Superior temporal gyrus (tissue), 1 donor: ENCODE results near the gene UBE2V1.
A peak's percentile ranks its signal among the peaks of the same experiment; 100 is the strongest.
"Not testable (repeated sequence)": the region's sequence is repeated elsewhere in the genome, so short reads cannot be mapped to it uniquely, and the experiment has no call there.

Experiments
- DNase-seq: peaks from one replicate; pipeline ENCODE4 v3.0.0-alpha.2; 2016; ENCODE audit errors: extremely low spot score

The UBE2V1 gene

DNA sequence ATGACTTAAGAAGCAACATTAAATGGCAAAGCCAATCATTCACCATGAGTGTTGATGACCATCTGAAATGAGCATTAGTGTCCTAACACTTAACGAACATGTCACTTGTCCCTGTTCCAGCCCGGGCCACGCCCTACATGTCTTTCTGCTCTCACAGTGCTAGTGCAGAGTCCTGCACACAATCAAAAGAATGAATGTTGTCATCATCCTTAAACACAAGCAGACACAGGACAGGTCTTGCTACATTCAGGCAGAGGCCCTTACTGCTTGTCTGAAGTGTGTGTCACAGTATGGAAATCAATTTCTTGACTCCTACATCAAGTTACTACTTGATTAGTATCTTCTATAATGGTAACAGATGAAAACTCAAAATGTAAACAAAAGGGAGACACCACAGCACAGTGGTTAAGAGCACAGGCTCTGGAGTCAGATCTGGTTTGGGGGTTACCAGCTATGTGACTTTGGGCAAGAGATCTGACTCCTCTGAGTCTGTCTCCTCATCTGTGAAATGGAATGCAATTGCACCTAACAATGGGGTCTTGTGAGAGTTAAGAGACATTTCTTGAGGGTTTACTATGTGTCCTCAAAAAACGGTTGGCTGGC is 17.4 kb downstream of the UBE2V1 start:
- no peak for DNase-seq

DNA sequence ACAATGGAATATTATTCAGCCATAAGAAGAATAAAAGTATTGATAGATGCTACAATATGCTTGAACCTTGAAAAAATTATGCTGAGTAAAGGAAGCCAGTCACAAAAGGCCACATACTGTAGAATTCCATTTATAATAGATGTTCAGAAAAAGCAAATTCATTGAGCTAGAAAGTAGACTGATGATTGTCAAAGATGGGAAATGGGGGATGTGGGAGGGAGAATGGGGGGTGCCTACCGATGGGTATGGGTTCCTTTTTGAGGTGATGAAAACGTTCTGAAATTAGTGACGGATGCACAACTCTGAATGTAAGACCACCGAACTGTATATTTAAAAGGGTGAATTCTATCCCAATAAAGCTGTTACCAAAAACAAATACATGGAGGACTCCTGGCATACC is 18.4 kb downstream of the UBE2V1 start:
- no peak for DNase-seq

DNA sequence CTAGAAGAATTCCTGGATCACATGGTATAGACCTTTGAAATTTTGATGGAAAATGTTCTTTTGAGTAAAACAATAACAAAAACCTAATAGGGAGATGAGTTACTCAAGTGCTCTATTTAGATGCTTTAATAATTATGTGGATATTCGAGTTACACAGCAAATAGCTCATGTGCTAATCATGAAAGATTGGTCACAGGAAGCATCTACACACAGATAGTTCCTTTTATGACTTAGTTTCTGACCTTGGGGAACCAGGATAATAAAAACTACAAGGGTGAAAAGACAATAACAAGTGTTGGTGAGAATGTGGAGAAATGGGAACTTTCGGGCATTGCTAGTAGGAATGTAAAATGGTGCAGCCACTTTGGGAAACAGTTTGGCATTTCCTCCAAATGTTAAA is 19.7 kb downstream of the UBE2V1 start:
- no peak for DNase-seq

DNA sequence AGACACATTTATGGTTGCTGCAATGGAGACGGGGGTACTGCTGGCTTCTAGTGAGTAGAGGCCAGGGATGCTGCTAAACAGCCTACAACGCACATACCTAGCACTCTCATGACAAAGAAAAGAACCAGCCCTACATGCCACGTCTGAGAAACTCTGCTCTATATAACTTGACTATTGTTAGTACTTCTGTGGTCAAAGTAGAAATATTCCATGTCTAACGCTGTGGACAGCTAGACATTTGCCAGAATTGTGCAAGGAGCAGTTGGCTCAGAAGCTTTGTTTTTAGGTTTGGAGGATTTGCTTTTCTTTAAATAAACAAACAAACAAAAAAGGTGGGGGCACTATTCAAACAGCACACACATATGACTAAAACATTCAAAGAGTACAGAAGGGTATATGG is 20.5 kb downstream of the UBE2V1 start:
- no peak for DNase-seq

DNA sequence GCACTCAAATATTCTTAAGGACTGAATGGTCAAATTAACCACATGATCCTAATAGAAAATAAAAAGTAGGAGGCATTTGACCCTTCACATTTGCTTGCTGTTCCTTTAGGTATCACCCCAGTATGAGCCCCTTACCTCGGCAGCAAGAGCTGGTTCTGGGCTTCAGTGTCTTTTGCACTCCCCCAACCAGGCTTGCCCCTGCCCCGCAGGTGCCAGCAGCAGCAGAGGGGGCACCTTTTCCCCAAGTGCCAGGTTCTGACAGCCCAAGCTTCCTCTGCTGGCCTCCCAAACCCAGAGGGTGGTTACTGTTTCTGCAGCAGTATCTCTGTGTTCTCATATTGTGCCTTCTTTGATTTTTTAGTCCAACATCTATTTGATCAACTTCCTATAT is 23.2 kb downstream of the UBE2V1 start:
- no peak for DNase-seq

DNA sequence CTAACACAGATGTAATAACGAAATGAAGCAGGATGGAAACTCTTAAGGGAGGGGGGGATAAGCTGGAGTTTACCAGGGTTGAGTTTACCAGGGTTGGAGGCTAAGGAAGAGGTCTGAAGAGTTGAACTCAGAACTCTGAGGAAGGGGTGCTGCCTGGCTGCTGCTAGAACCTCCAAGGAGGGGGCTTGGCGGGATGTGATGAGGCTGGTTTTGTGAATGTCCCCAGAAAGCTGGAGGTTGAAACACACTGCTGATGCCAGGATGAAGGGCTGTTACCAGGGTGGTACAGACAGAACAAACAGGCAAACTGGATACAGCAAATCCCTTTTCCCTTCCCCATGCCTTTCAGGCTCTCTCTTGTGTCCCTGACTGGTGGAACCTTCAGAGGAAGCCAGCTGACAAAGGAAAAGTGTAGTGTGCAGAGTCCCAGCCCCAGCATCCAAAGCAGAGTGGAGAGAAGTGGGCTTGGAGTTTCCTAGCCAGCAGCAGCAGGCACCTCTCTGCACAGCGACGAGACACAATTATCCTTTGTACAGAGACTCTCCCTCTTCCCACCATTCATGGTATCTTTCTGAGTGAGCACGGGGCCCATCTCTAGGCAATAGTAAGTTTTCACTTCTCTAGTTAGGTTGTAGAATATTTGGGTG is 23.7 kb downstream of the UBE2V1 start:
- DNase-seq, result no peak

DNA sequence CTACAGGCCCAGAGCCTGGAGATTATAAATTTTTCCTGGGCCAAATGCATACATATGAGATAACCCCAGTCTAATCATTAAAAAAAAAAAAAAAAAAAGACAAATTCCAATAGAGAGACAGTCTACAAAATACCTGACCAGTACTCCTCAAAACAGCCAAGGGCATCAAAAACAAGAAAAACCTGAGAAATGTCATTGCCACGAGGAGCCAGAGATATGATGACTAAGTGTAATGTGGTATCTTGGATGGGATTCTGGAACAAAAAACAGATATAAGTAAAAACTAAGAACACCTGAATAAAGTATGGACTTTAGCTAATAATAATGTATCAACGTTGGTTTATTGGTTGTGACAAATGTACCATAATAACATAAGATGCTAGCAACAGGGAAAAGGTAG is 24.9 kb downstream of the UBE2V1 start:
- no peak for DNase-seq

DNA sequence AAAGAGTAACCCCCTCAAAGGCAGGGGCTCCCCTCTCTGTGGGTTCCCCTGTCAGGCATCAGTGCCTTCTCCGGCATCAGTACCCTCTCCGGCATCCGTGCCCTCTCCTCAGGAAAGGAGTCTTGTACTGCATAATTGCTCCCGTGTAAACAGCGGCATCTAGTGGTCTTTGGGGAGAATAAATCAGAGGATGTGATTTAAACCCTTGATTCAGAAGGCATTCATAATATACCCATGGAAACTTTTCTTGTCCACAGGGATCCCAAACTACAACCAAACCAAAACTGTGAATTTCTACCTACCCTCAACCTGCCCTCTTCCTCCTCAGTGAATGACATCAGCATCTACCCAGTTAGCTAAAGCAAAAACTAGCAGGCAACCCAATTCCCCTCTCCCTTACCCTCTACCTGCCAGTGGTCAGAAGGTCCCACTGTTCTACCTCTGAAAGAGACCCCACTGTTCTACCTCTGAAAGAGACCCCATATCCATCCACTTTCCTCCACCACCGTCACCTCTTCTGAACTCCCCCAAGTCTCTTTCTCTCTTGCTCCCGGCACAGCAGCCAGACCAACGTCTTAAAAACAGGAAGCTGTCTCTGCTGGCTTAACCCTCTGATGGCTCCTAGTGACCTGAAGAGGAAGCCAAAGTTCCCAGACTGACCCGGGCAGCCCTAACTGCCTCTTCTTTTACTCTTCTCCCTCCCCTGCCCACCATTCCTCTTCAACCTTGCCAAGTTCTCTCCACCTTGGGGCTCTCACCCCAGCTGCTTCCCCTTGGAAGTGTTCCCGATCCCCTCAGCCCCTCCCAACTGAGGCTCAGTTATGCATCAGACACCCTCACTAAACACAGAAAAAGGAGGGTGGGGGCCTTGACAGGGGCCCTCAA is 27.2 kb downstream of the UBE2V1 start:
- peak; percentile 87 for DNase-seq

DNA sequence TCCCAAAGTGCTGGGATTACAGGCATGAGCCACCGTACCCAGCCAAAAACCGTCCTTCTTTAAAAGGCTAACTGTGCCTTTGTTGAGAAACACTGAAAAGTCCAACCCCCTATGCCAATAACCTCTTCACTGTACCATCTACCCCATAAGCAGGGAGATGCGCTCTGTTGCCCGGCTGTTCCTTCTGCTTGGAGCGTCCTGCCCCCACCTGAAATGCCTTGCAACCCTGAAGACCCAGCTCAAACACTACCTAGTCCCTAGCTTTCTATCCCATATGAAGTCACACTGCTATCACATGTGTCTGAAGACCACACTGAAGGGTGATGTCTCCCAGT is 27.8 kb downstream of the UBE2V1 start:
- DNase-seq, result no peak

DNA sequence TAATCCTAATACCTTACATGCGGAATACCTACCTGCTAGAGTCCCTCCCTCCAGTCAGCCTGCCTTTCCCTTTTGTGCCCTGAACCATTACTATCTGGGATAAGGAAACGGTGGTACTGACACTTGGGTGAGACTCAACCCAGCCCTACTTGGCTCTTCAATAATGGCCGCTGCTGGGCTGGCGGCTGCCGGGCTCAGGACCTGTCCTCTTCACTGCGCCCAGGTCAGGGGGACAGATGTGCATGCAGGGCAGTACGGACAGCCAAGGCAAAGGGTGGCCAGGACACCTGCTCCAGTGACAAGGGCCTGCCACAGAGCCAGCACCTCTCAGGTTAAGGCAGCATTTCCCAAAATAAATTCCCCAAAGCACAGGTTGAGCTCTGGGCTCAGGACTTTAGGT is 29.9 kb downstream of the UBE2V1 start:
- DNase-seq, result no peak

DNA sequence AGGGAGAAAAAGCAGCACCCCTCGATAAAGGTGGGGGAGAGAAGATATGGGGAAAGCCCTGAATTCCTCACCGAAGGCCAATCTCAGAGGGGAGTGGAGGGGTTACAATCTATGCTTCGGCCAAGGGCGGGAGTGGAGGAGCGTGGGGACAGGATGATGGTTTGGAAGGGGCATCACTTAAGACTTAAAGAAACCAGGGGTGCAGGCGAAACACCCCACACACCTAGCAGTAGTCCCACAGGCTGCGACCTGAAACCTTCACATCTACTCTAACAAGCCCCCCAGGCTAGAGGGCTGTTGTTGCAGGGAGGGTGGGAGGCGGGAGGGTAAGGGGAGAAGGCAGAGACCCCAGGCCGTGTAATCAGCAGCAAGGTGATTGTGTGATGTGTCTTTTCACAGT is 30.9 kb downstream of the UBE2V1 start:
- DNase-seq, result not testable (repeated sequence)

DNA sequence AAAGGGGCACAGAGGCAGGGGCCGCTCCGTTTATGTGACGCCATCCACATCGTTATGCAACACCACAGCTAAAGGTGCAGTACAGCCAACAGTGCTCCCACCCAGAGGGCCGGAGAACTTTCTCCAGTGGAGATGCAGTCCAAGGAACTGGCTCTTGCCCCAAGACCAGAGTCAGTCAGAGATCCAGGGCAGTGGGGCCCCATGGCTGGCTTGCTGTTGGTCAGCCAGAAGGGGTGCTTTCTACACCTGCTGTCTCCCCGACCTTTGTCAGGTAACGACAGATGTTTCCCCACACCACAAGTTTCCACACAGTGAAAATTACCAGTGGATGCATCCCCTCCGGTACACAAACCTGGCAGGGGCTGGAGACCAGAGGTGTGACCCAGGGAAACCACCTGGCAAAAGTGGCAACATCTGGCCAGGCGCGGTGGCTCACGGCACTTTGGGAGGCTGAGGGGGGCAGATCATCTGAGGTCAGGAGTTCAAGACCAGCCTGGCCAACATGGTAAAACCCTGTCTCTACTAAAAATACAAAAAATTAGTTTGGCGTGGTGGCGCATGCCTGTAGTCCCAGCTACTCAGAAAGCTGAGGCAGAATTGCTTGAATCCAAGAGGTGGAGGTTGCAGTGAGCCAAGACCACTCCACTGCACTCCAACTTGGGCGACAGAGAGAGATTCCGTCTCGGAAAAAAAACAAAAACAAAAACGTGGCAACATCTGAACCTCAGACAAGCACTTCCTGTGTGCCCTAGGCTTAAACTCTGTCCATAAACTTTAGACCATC is 34.9 kb downstream of the UBE2V1 start:
- no peak for DNase-seq

DNA sequence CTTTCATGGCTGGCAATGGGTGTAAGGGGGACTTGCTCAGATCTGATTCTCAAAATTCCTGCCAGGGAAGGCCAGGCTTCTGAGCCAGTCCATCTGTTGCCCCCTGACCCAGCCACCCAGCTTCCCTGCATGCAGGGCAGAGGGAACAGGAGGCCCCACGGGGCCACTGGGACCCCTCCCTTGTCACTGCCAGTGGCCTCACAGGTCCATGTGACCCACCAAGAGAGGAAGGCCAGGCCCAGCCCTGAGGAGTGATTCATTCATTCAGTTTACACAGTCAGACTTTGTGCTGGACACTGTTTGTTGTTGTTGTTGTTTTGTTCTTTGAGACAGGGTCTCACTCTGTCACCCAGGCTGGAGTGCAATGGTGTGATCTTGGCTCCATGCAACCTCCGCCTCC is 39.5 kb downstream of the UBE2V1 start:
- no peak for DNase-seq

DNA sequence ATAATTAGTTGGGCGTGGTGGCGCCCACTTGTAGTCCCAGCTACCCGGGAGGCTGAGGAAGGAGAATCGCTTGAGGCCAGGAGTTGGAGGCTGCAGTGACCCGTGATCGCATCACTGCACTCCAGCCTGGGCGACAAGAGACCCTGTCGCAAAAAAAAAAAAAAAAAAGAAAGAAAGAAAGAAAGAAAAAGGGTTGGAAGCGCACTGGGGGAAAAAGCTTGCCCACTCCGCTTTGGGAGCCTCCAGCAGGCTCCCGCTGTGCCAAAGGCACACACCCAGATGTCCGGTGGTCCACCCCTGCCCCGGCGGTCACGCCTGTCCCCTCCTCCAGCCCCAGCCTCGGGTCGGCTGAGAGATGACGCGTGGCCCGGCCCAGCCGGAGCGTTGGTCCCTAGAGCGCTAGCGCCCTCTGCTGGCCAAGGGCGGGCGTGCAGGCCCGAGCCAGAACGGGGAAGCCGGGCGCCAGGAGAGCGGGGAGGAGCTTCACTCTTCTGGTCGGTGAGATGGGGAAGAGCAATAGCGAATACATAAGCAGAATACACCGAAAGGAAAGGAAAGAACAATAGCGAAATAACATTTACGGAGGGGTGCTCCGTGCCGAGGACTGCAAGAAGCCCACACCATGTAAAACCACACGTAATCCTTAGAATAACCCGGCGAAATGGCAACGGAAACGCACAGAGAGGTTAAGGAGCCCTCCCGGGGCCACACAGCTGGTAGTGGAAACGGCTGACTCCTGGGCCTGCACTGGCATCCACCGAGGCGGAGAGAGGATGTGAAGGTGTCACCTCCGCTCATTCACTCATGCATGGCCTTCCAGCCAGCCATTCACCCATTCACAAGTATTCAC is 41.7 kb downstream of the UBE2V1 start:
- peak; percentile 94 for DNase-seq

DNA sequence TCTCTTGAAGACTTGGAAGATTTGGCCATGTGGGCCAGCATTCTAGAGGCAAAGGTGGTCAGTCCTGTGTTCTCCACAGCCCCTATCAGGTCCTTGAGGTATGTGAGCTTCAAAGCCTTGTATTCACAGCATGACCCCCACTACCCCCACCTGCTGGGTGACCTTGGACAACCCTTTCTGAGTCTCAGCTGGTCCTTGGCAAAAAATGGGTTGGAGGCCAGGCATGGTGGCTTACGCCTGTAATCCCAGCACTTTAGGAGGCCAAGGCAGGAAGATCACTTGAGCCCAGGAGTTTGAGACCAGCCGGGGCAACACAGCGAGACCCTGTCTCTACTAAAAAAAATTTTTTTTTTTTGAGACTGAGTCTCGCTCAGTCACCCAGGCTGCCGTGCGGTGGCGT is 42.6 kb downstream of the UBE2V1 start:
- DNase-seq, result no peak

DNA sequence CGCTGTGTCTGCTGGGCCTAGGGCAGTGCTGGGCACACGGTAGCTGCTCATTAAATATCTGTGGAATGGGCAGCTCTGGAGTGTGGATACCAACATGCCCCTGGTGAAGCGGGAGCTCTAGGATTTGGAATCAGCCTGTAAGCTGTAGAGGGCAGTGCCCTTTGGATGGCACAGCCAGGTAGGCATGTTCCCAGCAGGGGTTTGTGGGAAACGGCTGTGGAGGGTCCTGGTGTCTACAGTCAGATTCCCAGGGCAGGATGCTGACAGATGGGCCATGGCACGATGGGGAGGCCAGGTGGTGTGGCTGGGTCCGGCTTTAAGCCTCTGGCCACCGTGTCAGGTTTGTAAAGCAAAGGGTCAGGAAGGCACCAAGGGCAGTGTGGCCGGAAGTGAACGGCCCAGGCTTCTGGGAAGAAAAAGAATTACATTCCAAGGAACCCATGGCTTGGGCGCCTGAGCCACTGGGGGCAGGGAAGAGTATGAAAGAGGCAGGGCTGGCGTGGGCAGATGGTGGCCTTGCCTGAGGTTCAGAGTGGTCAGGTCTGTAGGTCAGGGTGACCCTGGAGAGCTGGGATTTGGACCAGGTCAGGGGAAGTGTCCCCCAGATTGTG is 44.8 kb downstream of the UBE2V1 start:
- DNase-seq, result no peak

DNA sequence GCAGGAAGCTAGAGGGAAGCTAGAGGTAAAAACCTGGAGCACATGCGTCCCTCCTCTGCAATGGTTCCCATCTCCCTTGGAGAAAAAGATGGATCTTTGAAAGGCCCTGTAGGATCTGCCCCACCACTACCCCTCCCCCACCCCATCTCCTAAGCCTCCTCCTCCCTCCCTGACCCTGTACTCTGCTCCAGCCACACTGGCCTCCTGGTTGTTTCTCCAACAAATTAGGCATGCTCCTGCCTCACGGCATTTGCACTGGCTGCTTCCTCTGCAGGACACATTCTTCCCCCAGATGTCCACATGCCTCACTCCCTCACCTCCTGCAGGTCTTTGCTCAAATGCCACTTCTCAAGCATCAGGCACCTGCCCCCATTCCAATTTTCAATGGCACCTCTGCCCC is 45.5 kb downstream of the UBE2V1 start:
- DNase-seq, result no peak

DNA sequence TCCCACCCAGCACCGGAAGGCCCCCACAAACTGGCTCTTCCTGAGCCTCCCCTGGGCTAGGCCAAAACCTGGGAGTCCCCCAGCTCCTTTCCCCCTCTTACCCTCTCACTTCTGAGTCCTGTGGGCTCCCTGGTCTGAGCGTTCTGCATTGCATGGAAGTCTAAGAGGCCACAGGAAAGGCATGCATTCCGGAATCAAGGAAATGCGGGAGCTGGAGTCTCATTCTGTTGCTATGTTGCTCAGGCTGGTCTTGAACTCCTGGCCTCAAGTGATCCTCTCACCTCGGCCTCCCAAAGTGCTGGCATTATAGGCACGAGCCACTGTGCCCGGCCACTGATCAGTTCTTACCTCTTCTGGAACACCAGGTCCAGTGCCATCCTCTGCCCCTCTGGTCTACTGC is 45.9 kb downstream of the UBE2V1 start:
- no peak for DNase-seq

DNA sequence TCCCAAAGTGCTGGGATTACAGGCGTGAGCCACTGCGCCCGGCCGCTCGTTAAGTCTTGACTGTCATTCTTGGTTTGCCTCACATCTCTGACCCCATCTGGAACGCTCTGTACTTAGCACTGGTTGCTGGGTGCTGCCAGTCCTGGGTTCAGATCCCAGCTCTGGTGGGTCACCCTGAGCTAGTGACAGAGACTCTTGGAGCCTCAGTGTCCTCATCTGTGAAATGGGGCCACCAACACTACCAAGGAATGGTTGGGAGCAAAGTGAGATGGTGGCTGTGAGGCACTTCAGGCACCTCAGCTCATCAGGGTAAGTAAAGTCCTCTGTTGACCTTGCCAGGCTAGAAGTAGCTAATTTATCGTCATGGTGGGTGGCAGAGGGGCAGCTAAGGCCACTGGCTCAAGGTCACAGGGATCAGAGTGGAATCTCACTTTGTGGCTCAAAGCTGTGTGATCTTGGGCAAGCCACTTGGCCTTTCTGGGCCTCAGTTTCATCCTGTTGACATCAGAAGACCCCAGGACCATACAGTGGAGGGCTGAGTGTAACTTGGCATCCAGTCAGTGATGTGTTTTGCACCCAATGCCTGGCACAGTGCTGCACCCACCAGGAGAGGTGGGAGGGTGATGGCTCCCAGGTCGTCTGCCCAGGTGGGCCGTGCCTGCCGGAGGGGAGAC is 46.7 kb downstream of the UBE2V1 start:
- no peak for DNase-seq

DNA sequence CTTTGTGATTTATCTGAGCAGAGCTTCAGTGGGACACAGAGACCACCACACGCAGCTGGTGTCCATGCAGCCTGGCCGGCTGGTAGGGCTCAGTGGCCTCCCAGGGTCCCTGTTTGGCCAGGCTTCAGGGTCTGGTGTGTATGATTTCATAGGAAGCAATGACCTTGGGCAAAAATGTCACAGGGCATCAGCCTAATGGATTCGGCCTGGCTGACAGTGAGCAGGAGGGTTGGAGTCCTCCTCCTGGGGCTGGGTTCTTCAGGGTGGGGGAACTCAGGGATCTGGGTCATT is 47.7 kb downstream of the UBE2V1 start:
- no peak for DNase-seq

DNA sequence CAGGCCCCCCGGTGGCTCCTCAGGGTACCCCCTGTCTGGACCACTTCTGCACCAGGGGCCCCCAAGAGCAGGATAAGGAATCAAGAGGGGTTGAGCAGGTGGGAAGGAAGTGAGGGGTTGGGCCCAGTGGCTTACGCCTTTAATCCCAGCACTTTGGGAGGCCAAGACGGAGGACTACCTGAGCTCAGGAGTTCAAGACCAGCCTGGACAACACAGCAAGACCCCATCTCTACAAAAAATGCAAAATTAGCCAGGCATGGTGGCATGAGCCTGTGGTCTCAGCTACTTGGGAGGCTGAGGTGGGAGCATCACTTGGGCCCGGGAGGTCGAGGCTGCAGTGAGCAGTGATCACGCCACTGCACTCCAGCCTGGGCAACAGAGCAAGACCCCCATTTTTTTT is 49.2 kb downstream of the UBE2V1 start:
- DNase-seq, result not testable (repeated sequence)
